Activated naive CD8-positive, alpha-beta T cell treated with anti-CD3 and anti-CD28 coated beads, Interleukin-2, amount 10 ng/mL, durations not matched to agents 7 days and 5 days (primary cell): Measurements from ENCODE around the gene GON4L. TPM values are rescaled to one million over a fixed set of nuclear protein-coding genes. Genes with fewer than 3 reads are reported as not detected.
"Not testable (repeated sequence)": the region's sequence is repeated elsewhere in the genome, so short reads cannot be mapped to it uniquely, and the experiment has no call there.

Experiments
- ATAC-seq: fragments of 150-1000 bp; cut with Tn5 transposase; one replicate; pipeline ENCODE4 v1.10.0; 2021; ENCODE audit warnings: low read depth, moderate library complexity
- POLR2A ChIA-PET: fragments of 350-600 bp; sonication (Branson Sonifier 250); formaldehyde crosslinking; loops from one replicate; lab custom pipeline; 2021; ENCODE audit warnings: antibody characterized with exemption; lab: Charles Lee
- DNase-seq: peaks from one replicate; pipeline ENCODE4 v3.0.0; 2021
- H3K27ac Mint-ChIP-seq: one replicate; pipeline ENCODE4 v1.8.0; 2022; ENCODE audit warnings: mild to moderate bottlenecking, mixed read lengths
- H3K27me3 Mint-ChIP-seq: one replicate; pipeline ENCODE4 v1.8.0; 2022; ENCODE audit warnings: mild to moderate bottlenecking, moderate library complexity, mixed read lengths
- H3K36me3 Mint-ChIP-seq: one replicate; pipeline ENCODE4 v1.8.0; 2021; ENCODE audit warnings: mild to moderate bottlenecking, mixed read lengths
- H3K4me1 Mint-ChIP-seq: one replicate; pipeline ENCODE4 v1.8.0; 2021; ENCODE audit warnings: mixed read lengths
- H3K4me3 Mint-ChIP-seq: one replicate; pipeline ENCODE4 v1.8.0; 2022; ENCODE audit warnings: mild to moderate bottlenecking, moderate library complexity, mixed read lengths
- H3K9me3 Mint-ChIP-seq: one replicate; pipeline ENCODE4 v1.8.0; 2021; ENCODE audit warnings: mixed read lengths
- total RNA-seq, 2 experiments: library from RNA; stranded (reverse); gene quantifications; one replicate each; pipeline ENCODE4 v1.2.3, GENCODE V29; 2021

The GON4L gene
- total RNA-seq, 2 experiments from 2014 or later: 92.4 to 94.4 TPM

DNA sequence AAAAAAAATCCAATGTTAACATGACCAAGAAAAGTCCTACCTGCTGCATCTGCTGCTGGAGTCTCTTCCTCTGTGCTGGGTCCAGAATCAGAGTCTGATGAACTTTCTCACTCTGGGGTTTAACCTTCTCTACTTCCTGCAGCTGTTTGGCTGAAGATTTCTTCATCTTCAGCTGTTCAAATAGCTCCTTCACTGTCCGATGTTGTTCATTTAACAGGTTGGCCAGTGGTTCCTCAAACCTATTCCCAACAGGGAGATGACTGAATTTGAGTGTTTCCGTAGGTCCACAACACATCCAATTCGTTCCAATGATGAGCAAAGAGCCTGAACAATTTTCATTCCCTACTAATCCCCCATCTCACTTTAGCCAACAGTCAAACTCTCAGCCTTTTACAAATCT, 79.4 kb downstream of the GON4L start:
- Mint-ChIP-seq H3K27ac (no peak overlapping the region), H3K36me3 (peaks cover 41% of the 10 kb centered on the region), H3K27me3 (no peaks in the 10 kb centered on the region), H3K4me1 (peaks cover 15% of the 10 kb centered on the region), H3K4me3 (no peak overlapping the region), H3K9me3 (no peaks in the 10 kb centered on the region)
- POLR2A ChIA-PET: interaction anchor here (0.6 kb wide), 2 partner anchors 23 to 330 kb away, joined by 3 to 5 read pairs; no protein-coding TSS in a partner anchor
- ATAC-seq (no peak), DNase-seq (no peak)

- Mint-ChIP-seq H3K4me3 (no peak overlapping the region), H3K27ac (peak overlapping the region; percentile 75), H3K27me3 (no peaks in the 10 kb centered on the region), H3K4me1 (peaks cover 15% of the 10 kb centered on the region), H3K9me3 (no peaks in the 10 kb centered on the region), H3K36me3 (peaks cover 44% of the 10 kb centered on the region)
- POLR2A ChIA-PET: no interaction called here
- DNase-seq (no peak), ATAC-seq (no peak)
Observed at GRCh38 chr1:155776414-155776813, 80.6 kb downstream of the GON4L start.

GRCh38 chr1:155773221-155773620, 83.8 kb downstream of the GON4L start:
- Mint-ChIP-seq H3K4me3 (no peak overlapping the region), H3K27me3 (no peaks in the 10 kb centered on the region), H3K27ac (no peak overlapping the region), H3K9me3 (no peaks in the 10 kb centered on the region), H3K4me1 (peaks cover 15% of the 10 kb centered on the region), H3K36me3 (peaks cover 52% of the 10 kb centered on the region)
- DNase-seq (no peak), ATAC-seq (no peak)
- POLR2A ChIA-PET: interaction anchor here (0.6 kb wide), 1 partner anchor 76 kb away, joined by 4 read pairs; no protein-coding TSS in a partner anchor

- Mint-ChIP-seq H3K36me3 (peaks cover 41% of the 10 kb centered on the region), H3K27ac (no peak overlapping the region), H3K9me3 (no peaks in the 10 kb centered on the region), H3K27me3 (no peaks in the 10 kb centered on the region), H3K4me3 (no peak overlapping the region), H3K4me1 (peaks cover 1% of the 10 kb centered on the region)
- ATAC-seq (no peak), DNase-seq (no peak)
- POLR2A ChIA-PET: interaction anchor here (0.7 kb wide), 1 partner anchor 156 kb away, joined by 6 read pairs; no protein-coding TSS in a partner anchor
Observed at GRCh38 chr1:155769257-155769656, 87.8 kb downstream of the GON4L start.

GRCh38 chr1:155767399-155767989, 89.5 kb downstream of the GON4L start:
- H3K36me3 Mint-ChIP-seq: peaks cover 41% of the 10 kb centered on the region
- not testable (repeated sequence) for DNase-seq, H3K4me3 Mint-ChIP-seq, H3K27ac Mint-ChIP-seq, H3K9me3 Mint-ChIP-seq, ATAC-seq, H3K4me1 Mint-ChIP-seq, H3K27me3 Mint-ChIP-seq
- POLR2A ChIA-PET: interaction anchor here (0.6 kb wide), 1 partner anchor 185 kb away, joined by 3 read pairs; no protein-coding TSS in a partner anchor

DNA sequence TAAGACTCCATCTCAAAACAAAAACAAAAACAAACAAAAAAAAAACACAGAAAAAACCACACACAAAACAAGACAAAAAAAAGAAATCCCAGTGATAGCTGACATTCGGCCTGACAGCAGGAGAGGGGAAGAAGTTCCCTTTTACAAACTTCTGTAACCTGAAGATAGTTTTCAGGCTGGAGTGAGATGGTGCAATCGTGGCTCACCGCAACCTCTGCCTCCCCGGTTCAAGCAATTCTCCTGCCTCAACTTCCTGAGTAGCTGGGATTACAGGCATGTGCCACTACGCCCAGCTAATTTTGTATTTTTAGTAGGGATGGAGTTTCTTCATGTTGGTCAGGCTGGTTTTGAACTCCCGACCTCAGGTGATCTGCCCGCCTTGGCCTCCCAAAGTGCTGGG, 93.0 kb downstream of the GON4L start:
- H3K4me1 Mint-ChIP-seq, ATAC-seq, DNase-seq, H3K4me3 Mint-ChIP-seq, H3K9me3 Mint-ChIP-seq, H3K27me3 Mint-ChIP-seq, POLR2A ChIA-PET, H3K27ac Mint-ChIP-seq: not testable (repeated sequence)
- H3K36me3 Mint-ChIP-seq: peaks cover 39% of the 10 kb centered on the region

DNA sequence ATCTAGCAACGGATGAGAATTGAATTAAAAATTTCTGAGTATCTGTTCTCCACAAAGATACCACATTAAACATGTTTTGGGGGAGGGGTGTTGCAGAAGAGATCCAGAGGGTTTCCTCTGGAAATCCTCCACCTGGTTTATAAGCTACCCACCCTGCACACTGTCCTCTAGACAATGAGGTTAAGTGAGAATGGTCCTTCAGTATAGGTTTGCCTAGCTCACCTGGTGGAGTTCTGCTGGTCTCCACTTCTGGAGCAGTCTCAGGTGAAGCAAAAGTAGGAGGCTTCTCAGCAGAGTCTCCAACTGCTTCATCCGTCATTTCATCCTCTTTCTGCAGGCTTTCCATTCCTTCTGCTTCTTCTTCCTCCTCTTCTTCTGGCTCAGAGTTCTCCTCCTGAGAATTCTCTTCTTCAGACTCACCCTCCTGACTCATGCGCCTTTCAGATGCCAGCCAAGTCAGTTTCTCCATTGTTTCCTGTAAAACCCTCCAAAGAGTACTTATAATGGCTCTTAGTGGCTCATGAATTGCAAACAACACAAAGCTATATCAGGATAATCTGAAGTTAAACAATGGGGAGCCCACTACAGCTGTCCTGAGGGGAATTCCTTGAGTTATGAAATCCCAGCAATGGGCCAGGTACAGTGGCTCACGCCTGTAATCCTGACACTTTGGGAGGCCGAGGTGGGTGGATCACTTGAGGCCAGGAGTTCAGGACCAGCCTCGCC, 93.8 kb downstream of the GON4L start:
- H3K4me3 Mint-ChIP-seq, ATAC-seq, H3K27me3 Mint-ChIP-seq, H3K9me3 Mint-ChIP-seq, POLR2A ChIA-PET, H3K4me1 Mint-ChIP-seq, DNase-seq, H3K27ac Mint-ChIP-seq: not testable (repeated sequence)
- peaks cover 35% of the 10 kb centered on the region for H3K36me3 Mint-ChIP-seq

DNA sequence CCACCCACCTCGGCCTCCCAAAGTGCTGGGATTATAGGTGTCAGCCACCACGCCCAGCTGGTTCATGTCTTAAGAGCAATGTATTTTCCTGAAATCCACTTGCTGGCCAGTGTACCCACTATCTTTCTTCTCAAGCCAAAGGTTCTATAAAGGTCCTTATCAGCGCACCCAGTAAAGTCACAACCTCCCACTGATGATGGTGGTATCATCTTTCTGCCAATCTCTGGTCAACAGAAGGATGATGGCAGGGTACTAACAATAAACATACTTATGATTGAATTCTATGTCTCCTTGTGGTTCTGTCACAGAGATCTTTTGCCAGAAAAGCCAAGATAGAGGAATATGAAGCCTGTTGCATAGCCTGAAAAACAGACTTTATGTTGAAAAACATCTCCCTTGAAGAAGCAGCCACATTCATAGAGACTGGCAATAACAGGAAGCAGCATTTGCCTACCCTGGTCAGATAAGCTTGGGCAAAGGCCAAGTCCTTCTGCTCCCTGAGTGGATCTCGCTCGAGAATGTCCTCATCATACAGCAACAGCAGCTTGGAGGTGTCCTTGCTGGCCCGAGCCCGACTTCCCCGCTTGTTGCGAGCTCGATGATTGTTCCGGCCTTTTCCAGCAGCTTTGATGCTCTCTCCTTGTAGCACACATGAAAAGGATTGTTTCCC, 95.1 kb downstream of the GON4L start:
- Mint-ChIP-seq H3K9me3 (no peaks in the 10 kb centered on the region), H3K27ac (no peak overlapping the region), H3K4me3 (no peak overlapping the region), H3K27me3 (no peaks in the 10 kb centered on the region), H3K4me1 (no peaks in the 10 kb centered on the region), H3K36me3 (peaks cover 35% of the 10 kb centered on the region)
- POLR2A ChIA-PET: no interaction called here
- DNase-seq (no peak), ATAC-seq (no peak)

DNA sequence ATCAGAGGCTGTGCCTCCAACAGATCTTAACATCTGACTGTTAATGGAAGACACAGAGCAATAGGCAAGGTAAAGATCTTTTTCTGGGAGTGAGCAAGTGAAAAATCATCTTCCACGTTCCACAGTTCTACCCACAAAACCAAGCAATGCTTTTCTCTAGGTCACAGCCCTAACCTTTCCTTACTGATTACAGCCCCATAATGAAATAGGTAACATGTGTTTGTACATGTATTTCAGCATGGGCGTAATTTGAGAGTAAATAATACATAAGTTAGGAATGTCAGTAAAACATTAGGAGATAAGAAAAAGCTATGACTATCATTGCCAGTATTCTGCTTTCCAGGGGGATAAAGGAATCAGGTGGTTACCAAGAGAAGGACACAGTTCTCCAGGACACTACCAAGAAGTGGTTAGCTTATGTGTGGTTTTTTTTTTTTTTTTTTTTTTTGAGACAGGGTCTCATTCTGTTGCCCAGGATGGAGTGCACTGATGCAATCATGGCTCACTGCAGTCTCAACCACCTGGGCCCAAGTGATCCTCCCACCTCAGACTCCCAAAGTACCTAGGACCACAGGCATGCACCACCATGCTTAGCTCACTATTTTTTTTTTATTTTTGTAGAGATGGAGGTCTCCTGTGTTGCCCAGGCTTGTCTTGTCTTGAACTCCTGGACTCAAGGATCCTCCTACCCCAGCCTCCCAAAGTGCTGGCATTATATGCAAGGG, 96.1 kb downstream of the GON4L start:
- no peaks in the 10 kb centered on the region for H3K9me3 Mint-ChIP-seq
- no peaks in the 10 kb centered on the region for H3K27me3 Mint-ChIP-seq
- ATAC-seq: no peak
- no peak overlapping the region for H3K27ac Mint-ChIP-seq
- DNase-seq: no peak
- POLR2A ChIA-PET: no interaction called here
- no peaks in the 10 kb centered on the region for H3K4me1 Mint-ChIP-seq
- H3K36me3 Mint-ChIP-seq: peaks cover 34% of the 10 kb centered on the region
- no peak overlapping the region for H3K4me3 Mint-ChIP-seq

GRCh38 chr1:155759966-155760630, 96.9 kb downstream of the GON4L start:
- no peaks in the 10 kb centered on the region for H3K9me3 Mint-ChIP-seq
- H3K27me3 Mint-ChIP-seq: no peaks in the 10 kb centered on the region
- no peak overlapping the region for H3K27ac Mint-ChIP-seq
- DNase-seq (no peak), ATAC-seq (no peak)
- no peaks in the 10 kb centered on the region for H3K4me1 Mint-ChIP-seq
- H3K4me3 Mint-ChIP-seq: no peak overlapping the region
- H3K36me3 Mint-ChIP-seq: peaks cover 26% of the 10 kb centered on the region
- POLR2A ChIA-PET: no interaction called here

- peaks cover 24% of the 10 kb centered on the region for H3K36me3 Mint-ChIP-seq
Observed at GRCh38 chr1:155759017-155759416, 98.0 kb downstream of the GON4L start.

DNA sequence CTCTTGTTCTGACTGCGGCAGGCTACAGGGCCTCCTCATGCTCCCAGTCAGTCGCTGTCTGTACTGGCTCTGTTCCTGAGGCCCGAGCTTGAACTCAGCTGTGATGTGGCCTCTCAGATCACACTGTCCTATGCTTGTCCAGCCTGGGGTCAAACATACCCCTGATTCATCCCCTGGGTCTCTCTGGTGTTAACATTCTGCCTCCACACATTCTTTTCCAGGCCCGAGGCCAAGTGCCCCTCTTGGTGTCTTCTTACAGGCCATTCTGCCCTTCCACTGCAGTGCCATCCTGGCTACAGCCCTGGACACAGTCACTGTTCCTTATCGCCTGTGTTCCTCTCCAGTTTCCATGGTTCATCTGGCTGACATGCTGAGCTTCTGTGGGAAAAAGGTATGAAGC, 108.9 kb downstream of the GON4L start:
- H3K27me3 Mint-ChIP-seq, H3K4me1 Mint-ChIP-seq, DNase-seq, H3K9me3 Mint-ChIP-seq, H3K4me3 Mint-ChIP-seq, ATAC-seq, H3K27ac Mint-ChIP-seq, POLR2A ChIA-PET, H3K36me3 Mint-ChIP-seq: not testable (repeated sequence)

More at GRCh38 chr1:155759017-155759416, 98.0 kb downstream of the GON4L start:
- H3K27me3 Mint-ChIP-seq, H3K4me3 Mint-ChIP-seq, H3K27ac Mint-ChIP-seq, H3K4me1 Mint-ChIP-seq, POLR2A ChIA-PET, H3K9me3 Mint-ChIP-seq, ATAC-seq, DNase-seq: not testable (repeated sequence)

DNA sequence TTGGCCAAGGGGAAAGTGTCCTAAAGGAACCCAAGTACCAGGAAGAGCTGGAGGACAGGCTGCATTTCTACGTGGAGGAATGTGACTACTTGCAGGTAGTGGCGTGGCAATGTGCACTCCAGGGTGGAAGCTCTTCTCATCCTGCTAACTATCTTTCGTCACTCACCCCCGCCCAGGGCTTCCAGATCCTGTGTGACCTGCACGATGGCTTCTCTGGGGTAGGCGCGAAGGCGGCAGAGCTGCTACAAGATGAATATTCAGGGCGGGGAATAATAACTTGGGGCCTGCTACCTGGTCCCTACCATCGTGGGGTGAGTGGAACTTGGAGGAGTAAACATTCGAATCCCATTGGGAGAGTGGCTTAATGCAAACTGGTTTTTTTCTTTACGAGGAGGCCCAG, 109.4 kb downstream of the GON4L start:
- H3K27me3 Mint-ChIP-seq, H3K27ac Mint-ChIP-seq, H3K4me3 Mint-ChIP-seq, H3K4me1 Mint-ChIP-seq, H3K9me3 Mint-ChIP-seq, POLR2A ChIA-PET, DNase-seq, ATAC-seq, H3K36me3 Mint-ChIP-seq: not testable (repeated sequence)
